HG03575 (cell line): ENCODE measurements around the gene SMIM35.

Source experiments
- ATAC-seq: cut with Tn5 transposase; IDR thresholded peaks from one replicate; pipeline ENCODE4 v1.9.1; 2021; ENCODE audit not compliant: unreplicated experiment, insufficient number of reproducible peaks, low FRiP score; ENCODE audit errors: extremely low read depth

SMIM35 gene

DNA sequence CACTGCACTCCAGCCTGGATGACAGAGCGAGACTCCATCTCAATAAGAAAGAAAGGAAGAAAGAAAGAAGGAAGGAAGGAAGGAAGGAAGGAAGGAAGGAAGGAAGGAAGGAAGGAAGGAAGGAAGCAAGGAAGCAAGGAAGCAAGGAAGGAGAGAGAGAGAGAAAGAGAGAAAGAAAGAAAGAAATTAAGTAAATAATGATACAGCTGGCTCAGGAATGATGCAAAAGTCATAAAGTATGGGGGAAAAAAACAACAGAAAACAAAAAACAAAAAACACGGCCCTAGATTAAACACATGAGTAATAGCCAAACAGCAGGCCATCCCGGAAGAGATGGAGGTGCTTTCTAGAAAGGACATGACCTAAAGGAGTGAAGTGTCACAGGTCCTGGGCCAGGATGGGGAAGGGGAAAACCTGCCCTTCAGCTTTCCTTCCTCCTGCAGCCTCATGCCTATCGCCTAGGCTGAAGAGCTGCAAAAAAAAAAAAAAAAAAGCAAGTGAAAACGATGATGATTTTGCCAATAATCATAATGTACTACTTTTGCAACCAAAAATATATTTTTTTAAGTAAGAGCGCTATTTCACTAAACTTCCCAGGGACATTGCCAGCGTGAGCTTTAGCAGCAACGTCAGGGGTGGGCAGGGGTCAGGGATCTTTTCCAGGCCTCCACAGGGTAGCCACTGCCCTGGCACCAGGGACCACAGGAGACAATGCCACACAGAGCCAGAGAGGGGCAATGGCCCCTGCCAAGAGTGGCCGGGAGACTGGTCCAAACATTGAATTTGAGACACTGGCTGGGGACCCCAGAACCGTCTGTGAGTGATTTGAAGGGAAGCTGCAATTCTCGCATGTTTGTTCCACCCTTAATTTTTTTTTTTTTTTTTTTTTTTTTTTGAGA is 38.0 kb downstream of the SMIM35 start:
- no peak for ATAC-seq

- ATAC-seq, result no peak
Observed at GRCh38 chr11:118047749-118048148, 39.0 kb downstream of the SMIM35 start.

- ATAC-seq, result no peak
Observed at GRCh38 chr11:118046964-118047700, 39.6 kb downstream of the SMIM35 start.

GRCh38 chr11:118046051-118046963 is 40.5 kb downstream of the SMIM35 start:
- no peak for ATAC-seq

GRCh38 chr11:118045191-118045590 is 41.6 kb downstream of the SMIM35 start:
- ATAC-seq, result no peak

DNA sequence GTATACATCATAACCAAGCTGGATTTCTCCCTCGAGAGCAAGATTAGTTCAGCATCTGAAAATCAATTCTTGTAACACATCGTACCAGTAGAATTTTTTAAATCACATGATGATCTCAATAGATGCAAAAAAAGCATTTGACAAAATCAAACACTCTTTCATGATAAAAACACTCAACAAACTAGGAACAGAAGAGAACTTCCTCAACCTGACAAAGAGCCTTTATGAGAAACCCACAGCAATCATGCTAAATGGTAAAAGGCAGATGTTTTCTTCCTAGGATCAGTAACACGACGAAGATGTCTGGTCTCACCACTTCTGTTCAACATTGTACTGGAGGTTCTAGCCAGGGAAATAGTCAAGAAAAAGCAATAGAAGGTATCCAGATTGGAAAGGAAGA is 44.0 kb downstream of the SMIM35 start:
- ATAC-seq, result no peak

GRCh38 chr11:118042141-118042540 is 44.6 kb downstream of the SMIM35 start:
- no peak for ATAC-seq

- ATAC-seq, result no peak
Observed at GRCh38 chr11:118033443-118033842, 53.3 kb downstream of the SMIM35 start.

DNA sequence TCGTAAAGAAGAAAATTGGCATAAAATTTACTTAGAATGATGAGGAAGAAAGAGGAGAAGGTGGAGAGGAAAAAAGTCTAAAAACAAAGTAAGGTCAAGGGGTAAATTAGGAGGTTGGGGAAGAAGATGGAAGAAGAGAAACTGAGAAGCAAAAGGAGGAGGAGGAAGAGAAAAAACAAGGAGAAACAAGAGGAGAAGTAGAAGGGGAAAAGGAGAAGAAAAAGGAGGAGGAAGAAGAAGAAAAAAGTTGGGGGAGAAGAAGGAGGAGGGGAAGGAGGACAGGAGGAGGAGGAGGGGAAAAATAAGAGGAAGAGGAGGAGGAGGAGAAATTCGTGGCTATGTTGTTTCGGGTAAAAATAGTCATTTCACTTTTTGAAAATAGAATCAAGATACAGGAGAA is 58.1 kb downstream of the SMIM35 start:
- ATAC-seq, result no peak

GRCh38 chr11:118027694-118028093 is 59.1 kb downstream of the SMIM35 start:
- no peak for ATAC-seq

DNA sequence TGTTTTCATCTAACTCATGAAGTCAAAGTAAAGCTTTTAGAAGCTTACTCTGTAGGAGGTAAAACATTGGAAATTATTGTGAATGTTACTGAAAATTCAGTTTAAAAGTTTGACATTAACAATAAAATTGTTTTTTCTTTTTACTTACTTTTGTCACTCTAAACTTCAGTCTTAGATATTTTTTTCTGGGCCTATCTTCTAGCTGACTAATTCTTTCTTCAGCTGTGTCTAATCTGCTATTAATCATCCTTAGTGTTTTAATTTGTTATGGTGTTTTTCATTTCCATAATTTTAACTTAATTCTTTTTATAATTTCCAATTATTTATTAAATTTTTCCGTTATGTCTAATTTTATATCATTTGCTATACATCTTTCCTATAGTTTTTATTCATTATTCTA is 65.6 kb downstream of the SMIM35 start:
- no peak for ATAC-seq

GRCh38 chr11:118018401-118018800 is 68.4 kb downstream of the SMIM35 start:
- no peak for ATAC-seq

GRCh38 chr11:118017631-118018315 is 69.0 kb downstream of the SMIM35 start:
- ATAC-seq, result no peak

DNA sequence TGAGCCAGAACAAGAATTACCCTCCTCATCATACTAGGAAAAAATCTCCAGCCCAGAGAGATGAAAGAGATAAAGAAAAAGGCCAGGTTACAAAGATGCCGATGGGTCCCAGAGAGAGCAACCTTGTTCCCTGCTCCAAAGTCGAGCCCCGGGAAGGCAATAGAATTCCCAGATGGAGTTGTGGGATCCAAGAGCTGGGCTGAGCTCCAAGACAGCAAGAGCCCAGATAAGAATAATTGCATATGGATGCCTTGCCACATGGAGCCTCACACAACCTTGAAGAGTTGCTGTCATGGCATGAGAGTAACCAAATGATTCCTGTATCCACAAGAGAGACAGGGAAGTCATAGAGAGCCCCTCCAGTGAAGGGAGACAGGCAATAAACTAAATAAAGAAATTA is 69.7 kb downstream of the SMIM35 start:
- ATAC-seq, result no peak

- no peak for ATAC-seq
Observed at GRCh38 chr11:118016104-118016503, 70.7 kb downstream of the SMIM35 start.

GRCh38 chr11:118015385-118015841 is 71.3 kb downstream of the SMIM35 start:
- ATAC-seq, result no peak

- ATAC-seq, result no peak
Observed at GRCh38 chr11:118014022-118014421, 72.7 kb downstream of the SMIM35 start.

DNA sequence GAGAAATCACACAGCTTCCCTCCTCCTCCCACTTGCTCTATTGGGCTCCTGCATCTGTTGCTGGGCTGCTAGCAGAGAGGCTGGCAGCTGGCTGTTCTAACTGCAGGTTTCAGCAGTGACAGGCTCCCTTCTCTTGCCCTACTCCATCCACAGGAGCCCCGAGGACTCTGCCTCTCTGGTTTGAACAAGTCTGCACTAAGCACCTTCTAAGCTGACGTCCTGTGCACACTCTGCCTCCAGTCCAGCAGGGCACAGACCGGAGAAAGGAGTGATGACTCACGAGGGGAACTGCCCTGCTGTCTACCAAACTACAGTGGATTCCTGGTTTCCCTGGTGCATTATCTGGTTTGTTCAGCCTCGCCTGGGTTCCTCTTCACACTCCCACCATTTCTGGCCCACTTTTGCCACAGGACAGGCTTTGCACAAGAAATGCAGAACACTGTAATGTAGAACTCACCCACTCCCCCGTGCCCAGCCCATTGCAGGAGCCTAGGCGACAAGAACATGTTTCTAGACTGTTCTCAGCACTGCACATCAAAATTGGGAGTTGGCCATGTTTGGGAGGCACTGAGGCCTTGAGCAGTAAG is 74.6 kb downstream of the SMIM35 start:
- no peak for ATAC-seq
